ENCODE results near the gene MAFG.
"Not testable (repeated sequence)": the region's sequence is repeated elsewhere in the genome, so short reads cannot be mapped to it uniquely, and the experiment has no call there.

Gene MAFG

GRCh38 chr17:81958633-81959342 lies 31.3 kb upstream of the MAFG start:
- no peak for DNase-seq (ENCODE audit: low spot score)

GRCh38 chr17:81957691-81958432 lies 30.3 kb upstream of the MAFG start:
- no peak for DNase-seq (ENCODE audit: low spot score)

GRCh38 chr17:81956607-81957589 lies 29.4 kb upstream of the MAFG start:
- no peak for DNase-seq (ENCODE audit: low spot score)

- no peak for DNase-seq (ENCODE audit: low spot score)
Measured at GRCh38 chr17:81955756-81956544, 28.4 kb upstream of the MAFG start.

GRCh38 chr17:81955058-81955681 lies 27.6 kb upstream of the MAFG start:
- DNase-seq (ENCODE audit: low spot score): no peak

GRCh38 chr17:81954131-81955057 lies 26.9 kb upstream of the MAFG start:
- no peak for DNase-seq (ENCODE audit: low spot score)

GRCh38 chr17:81953443-81953842 lies 25.9 kb upstream of the MAFG start:
- DNase-seq (ENCODE audit: low spot score): not testable (repeated sequence)

- DNase-seq (ENCODE audit: low spot score): no peak
Measured at GRCh38 chr17:81952792-81953228, 25.3 kb upstream of the MAFG start.

GRCh38 chr17:81951785-81952684 lies 24.5 kb upstream of the MAFG start:
- no peak for DNase-seq (ENCODE audit: low spot score)

- no peak for DNase-seq (ENCODE audit: low spot score)
Measured at GRCh38 chr17:81950501-81950900, 23.0 kb upstream of the MAFG start.

- DNase-seq (ENCODE audit: low spot score): no peak
Measured at GRCh38 chr17:81948635-81949378, 21.3 kb upstream of the MAFG start.

- DNase-seq (ENCODE audit: low spot score): no peak
Measured at GRCh38 chr17:81947189-81947588, 19.7 kb upstream of the MAFG start, which contains the start of gene MYADML2. TSS of gene MYADML2 (minus strand) at chr17:81947233. CDS start at chr17:81941741, 5,492 bp downstream.

- no peak for DNase-seq (ENCODE audit: low spot score)
Measured at GRCh38 chr17:81944858-81945257, 17.3 kb upstream of the MAFG start.

- no peak for DNase-seq (ENCODE audit: low spot score)
Measured at GRCh38 chr17:81942167-81942553, 14.6 kb upstream of the MAFG start.

GRCh38 chr17:81941484-81942166 lies 14.1 kb upstream of the MAFG start:
- DNase-seq (ENCODE audit: low spot score): no peak

GRCh38 chr17:81940538-81941483 lies 13.3 kb upstream of the MAFG start:
- no peak for DNase-seq (ENCODE audit: low spot score)
